Measurements from ENCODE around the gene TNFRSF1B.

DNA sequence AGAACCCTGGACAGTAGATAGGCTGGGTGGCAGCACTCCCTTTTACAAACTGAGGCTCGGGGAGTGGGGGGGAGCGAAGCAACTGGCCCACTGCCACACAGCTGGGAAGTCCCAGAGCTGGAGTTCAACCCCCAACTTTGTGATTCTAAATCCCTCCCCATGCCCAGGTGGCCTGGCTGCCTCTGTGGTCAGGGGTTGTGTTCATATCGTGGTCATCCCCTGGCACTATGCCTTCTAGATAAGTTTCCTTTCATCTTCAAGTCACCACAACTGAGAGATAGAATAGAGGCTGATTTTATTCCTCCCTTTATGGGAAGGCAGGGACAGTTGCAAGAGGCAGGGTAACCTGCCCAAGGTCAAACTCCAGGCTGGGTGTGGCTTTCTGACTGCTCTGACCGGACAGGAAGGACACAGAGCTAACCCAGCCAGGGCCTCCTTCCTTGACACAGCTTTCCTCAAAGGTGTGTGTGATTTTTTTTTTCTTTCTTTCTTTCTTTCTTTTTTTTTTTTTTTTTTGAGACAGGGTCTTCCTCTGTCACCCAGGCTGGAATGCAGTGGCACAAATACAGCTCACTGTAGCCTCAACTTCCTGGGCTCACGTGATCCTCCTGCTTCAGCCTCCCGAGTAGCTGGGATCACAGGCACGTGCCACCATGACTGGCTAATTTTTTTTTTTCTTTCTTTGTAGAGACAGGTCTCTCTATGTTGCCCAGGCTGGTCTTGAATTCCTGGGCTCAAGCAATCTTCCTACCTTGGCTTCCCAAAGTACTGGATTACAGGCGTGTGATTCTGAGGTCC is 18.4 kb upstream of the TNFRSF1B start:
- TF ChIP-seq, protein P1, sequence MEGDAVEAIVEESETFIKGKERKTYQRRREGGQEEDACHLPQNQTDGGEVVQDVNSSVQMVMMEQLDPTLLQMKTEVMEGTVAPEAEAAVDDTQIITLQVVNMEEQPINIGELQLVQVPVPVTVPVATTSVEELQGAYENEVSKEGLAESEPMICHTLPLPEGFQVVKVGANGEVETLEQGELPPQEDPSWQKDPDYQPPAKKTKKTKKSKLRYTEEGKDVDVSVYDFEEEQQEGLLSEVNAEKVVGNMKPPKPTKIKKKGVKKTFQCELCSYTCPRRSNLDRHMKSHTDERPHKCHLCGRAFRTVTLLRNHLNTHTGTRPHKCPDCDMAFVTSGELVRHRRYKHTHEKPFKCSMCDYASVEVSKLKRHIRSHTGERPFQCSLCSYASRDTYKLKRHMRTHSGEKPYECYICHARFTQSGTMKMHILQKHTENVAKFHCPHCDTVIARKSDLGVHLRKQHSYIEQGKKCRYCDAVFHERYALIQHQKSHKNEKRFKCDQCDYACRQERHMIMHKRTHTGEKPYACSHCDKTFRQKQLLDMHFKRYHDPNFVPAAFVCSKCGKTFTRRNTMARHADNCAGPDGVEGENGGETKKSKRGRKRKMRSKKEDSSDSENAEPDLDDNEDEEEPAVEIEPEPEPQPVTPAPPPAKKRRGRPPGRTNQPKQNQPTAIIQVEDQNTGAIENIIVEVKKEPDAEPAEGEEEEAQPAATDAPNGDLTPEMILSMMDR (IDR thresholded peaks at IDR 0.05) = no peak
- peak in 1 of 2 donors; percentile 64 for TF ChIP-seq POLR2A (IDR thresholded peaks at IDR 0.05)
